Left renal pelvis (tissue), 4 donors: ENCODE measurements around the gene SMG6. TPM values are rescaled to one million over a fixed set of nuclear protein-coding genes. Genes with fewer than 3 reads are reported as not detected.

ENCODE experiments used
- DNase-seq, 4 donors: peaks; one replicate each; pipeline ENCODE4 v3.0.0-alpha.2; 2013; ENCODE audit warnings: low read depth in 4 of 4, low spot score in 3 of 4
- polyA plus RNA-seq, 4 donors: library from polyadenylated mRNA; unstranded; fragments of 120-200 nt; gene quantifications; one replicate each; pipeline ENCODE4 v1.2.1, GENCODE V29; 2013; ENCODE audit not compliant: insufficient read length in 4 of 4

The SMG6 gene
- polyA plus RNA-seq, 4 donors: 27.8 to 35.8 (median 30.7) TPM

- no peak for DNase-seq
These were observed 248.0 kb downstream of the SMG6 start for GRCh38 chr17:2055292-2056205.

GRCh38 chr17:2054512-2055291 lies 248.9 kb downstream of the SMG6 start, which contains the start of gene HIC1:
TSS of gene HIC1 (plus strand) at chr17:2055103. CDS start at chr17:2056691, 1,588 bp downstream.
- DNase-seq: no peak

GRCh38 chr17:2054262-2054511 lies 249.4 kb downstream of the SMG6 start:
- DNase-seq: no peak

- DNase-seq: no peak
These were observed 250.0 kb downstream of the SMG6 start for GRCh38 chr17:2053380-2054261.

- DNase-seq: no peak
These were observed 251.5 kb downstream of the SMG6 start for GRCh38 chr17:2051933-2052559.

- DNase-seq: no peak
These were observed 252.3 kb downstream of the SMG6 start for GRCh38 chr17:2051061-2051932.

GRCh38 chr17:2050300-2051060 lies 253.1 kb downstream of the SMG6 start:
- DNase-seq: no peak

GRCh38 chr17:2049333-2050299 lies 254.0 kb downstream of the SMG6 start:
- DNase-seq: peak in 2 of 4 donors; percentile 66 to 76

- no peak for DNase-seq
These were observed 254.8 kb downstream of the SMG6 start for GRCh38 chr17:2048805-2049204.

- no peak for DNase-seq
These were observed 256.0 kb downstream of the SMG6 start for GRCh38 chr17:2047590-2047989.

- no peak for DNase-seq
These were observed 259.2 kb downstream of the SMG6 start for GRCh38 chr17:2044263-2044894.

- DNase-seq: no peak
These were observed 259.8 kb downstream of the SMG6 start for GRCh38 chr17:2043785-2044184.

- no peak for DNase-seq
These were observed 260.7 kb downstream of the SMG6 start for GRCh38 chr17:2042933-2043332.

GRCh38 chr17:2042390-2042847 lies 261.2 kb downstream of the SMG6 start:
- DNase-seq: no peak

GRCh38 chr17:2041561-2042389 lies 261.8 kb downstream of the SMG6 start, which contains the start of gene OVCA2:
TSS of gene OVCA2 (plus strand) at chr17:2042022. CDS start at chr17:2042048, 26 bp downstream.
- DNase-seq: peak; percentile 90 to 92 (median 92)
